ENCODE measurements around the gene TLE7. TPM values are rescaled to one million over a fixed set of nuclear protein-coding genes. Genes with fewer than 3 reads are reported as not detected.

The TLE7 gene
- not detected for polyA plus RNA-seq (2012; ENCODE audit: insufficient read depth, insufficient read length)

DNA sequence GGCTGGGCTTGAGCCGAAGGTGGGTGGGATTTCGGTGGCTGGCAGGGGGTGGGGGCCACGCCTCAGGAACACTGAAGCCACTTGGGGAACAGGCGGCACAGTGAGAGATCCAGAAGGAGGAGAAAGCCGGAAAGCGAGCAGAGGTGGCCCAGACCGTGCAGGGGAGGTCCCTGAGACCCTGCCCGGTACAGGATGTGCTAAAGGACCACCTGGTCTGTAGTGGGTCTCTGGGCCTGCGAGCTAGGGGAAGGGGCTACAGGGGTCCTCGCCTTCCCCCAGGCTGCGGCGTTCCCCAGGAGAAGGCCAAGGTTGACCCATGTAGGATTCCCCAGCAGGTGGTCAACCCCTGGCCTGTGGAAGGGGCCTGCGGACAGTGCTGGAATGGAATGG is at the start of gene TLE7:
TSS of gene TLE7 (minus strand) at position 4 of the 390 bp plus-strand sequence. CDS start 8,730 bp downstream, outside the sequence.
- H3K4me3 ChIP-seq (ENCODE audit: low read length), result no peak within 1 kb of the TSS
- no peak for DNase-seq (ENCODE audit: low read depth, low spot score)

DNA sequence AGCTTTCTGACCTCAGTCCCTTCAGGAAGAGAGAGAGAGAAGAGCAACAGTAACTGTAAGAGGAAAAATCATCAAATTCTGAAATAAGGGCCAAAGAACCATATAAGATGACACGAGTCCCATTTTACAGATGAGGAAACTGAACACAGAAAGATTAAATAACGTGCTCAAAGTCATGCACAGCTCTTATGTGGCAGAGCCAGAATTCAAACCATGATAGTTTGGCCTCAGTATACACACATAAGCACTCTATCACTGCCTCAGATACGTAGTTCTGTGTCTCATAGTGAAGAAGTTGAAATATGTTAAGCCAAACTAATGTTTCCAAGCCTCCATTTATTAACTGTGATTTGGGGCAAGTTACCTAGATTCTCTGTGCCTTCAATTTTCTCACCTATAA is 49.2 kb upstream of the TLE7 start:
- no peak overlapping the region for H3K4me3 ChIP-seq (ENCODE audit: low read length)
- DNase-seq (ENCODE audit: low read depth, low spot score), result no peak

DNA sequence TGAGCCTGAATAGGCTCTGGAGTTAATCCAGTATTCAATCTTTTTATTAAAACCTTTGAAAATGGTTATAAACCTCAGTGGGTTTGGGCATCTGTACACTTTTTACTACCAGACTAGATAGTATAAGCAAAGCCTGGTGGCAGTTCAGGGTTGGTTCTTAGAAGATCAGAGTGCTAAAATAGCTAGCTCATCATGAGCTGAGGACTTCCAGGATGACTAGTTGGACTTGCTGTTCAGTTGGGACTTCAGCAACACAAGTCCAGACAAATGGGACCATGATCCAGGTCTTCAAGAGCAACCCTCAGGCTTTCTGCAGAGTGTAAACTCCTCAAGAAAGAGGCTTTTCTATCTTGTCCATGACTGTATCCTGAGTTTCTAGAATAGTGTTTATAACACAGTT is 48.5 kb upstream of the TLE7 start:
- DNase-seq (ENCODE audit: low read depth, low spot score), result no peak
- H3K4me3 ChIP-seq (ENCODE audit: low read length), result no peak overlapping the region

DNA sequence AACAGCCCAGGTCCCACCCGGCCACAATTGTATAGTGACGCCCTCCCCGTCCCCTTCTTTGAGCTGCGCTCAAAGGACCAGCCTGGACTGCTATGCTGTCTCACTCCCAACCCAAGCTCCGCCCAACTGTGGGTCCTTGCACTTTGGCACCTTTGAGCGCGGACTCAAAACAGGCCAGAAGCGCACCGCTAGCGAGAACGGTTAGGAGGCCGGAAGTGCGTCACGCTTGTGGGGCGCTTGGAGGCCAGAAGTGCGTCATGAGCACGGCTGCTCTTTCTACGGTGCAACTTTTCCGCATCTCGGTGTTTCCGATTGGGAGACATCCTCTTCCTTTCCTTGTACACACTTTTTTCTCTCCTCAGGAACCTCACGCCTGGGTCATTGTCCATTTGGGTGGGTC is 47.3 kb upstream of the TLE7 start, which contains the start of gene ZNF19:
TSS of gene ZNF19 (minus strand) at position 203 of the 400 bp plus-strand sequence. CDS start 7,210 bp downstream, outside the sequence.
- H3K4me3 ChIP-seq (ENCODE audit: low read length), result no peak within 1 kb of the TSS
- DNase-seq (ENCODE audit: low read depth, low spot score), result no peak

DNA sequence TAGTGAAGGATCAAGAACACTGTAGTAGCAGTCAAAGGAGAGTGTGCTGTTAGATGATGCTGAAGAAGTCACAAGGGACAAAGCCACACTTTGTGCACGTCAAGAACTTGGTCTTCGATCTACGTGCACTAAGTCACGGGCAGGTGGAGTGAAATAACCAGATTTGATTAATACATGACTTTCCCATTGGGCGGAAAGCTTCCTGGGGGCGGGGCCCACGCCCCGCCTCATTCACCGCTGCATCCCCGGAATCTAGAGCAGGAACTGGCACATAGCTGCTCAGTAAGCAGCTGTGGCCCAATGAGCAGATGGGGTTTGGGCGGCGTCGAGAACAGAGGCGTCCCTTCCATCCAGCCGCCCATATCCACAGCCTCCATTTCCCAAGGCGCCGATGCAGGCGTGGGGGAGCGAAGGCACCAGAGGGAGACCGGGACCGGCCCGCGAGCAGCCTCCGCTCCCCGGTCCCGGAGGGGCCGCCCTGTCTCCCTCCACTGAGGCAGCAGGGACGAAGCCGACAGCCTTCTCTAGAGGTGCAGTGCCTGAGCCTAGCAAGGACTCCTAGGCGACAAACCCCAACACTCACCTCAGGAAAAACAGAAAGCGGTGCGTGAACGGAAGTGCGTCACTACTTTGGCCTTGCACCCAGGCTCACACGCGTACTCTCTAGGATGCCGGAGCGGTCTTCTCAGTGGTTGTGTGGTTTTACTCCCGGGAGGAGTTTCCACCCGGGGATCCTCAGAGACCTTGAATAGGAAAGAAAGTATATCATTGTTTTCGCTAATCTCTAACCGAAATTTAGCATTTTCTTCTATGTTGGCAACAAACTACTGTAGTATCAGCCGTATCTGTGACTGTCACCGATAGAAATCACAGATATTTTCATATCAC is 42.4 kb upstream of the TLE7 start:
- H3K4me3 ChIP-seq (ENCODE audit: low read length), result peak overlapping the region; percentile 83
- peak; percentile 90 for DNase-seq (ENCODE audit: low read depth, low spot score)

DNA sequence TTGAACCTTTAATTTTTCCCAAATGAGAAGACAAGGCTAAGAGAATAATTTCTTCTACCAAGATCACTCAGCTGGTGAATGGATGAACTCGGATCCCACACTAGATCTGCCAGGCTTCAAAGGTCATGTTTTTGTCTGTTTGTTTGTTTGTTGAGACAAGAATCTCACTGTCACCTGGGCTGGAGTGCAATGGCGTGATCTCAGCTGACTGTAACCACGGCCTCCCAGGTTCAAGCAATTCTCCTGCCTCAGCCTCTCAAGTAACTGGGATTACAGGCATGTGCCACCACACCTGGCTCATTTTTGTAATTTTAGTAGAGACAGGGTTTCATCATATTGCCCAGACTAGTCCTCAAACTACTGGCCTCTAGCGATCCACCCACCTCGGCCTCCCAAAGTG is 40.7 kb upstream of the TLE7 start:
- DNase-seq (ENCODE audit: low read depth, low spot score), result no peak
- H3K4me3 ChIP-seq (ENCODE audit: low read length), result no peak overlapping the region

DNA sequence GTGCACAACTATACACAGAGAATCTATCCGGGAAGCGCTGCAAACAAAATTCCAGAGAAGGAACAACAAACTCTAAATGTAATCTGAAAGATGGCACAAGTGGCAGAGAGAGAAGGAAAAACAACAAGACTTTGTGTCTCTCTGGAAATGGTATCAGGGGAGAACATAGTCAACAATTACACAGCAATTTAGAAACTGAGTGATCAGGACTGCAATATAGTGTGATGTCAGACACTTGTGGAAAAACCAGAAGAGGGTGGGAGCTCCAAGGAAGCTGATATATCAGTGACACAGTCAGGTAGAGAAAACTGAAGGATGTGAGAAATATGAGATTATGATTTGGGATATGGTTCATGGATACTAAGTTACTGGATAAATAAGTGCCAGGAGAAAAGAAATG is 39.1 kb upstream of the TLE7 start:
- no peak overlapping the region for H3K4me3 ChIP-seq (ENCODE audit: low read length)
- no peak for DNase-seq (ENCODE audit: low read depth, low spot score)

DNA sequence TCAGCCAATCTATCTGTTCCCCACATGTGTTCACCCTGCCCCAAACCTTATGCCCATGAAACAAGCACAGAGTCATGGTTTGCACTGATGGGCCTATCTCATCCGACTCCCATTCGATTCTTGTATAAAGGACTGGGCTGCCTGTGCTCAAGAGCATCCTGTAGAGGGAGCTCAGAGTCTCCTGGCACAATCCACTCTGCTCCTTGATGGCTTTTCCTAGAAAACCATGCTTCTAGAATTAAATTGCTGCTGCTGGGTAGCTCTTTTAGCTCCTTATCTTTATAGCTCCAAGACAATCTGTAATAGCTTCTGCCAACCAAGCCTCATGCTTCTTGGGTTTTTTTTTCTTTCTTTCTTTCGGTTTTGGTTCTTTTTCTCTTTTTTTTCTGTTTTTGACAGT is 37.6 kb upstream of the TLE7 start:
- no peak for DNase-seq (ENCODE audit: low read depth, low spot score)
- H3K4me3 ChIP-seq (ENCODE audit: low read length), result no peak overlapping the region

DNA sequence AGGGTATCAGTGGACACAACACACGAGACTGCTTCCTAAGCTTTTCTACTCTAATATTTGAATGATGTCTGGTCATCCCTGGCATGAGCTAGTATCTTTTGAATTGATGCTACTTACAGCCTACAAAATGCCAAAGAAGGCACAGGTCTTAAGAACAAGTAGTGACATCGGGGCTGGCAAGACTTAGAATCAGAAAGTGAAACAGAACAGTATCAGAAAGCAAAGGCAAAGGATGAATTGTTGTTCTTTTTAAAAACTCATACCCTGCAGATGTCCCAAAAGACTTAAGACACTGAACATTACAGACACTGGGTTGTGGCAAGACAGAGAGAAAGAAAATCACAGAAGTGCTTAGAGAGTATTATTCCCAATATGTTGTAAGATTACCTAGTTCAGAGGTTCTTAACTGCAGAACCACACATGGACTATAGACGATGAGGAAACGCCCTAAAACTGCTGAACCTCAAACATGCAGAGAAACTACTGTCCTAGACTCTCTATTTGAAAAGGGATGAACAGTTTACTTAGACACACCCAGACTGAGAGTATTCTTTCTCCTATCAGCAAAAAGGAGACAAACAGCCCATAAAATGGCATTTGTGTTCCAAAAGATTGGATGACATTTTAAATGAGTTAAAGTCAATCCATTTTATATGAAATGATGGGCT is 34.7 kb upstream of the TLE7 start:
- no peak overlapping the region for H3K4me3 ChIP-seq (ENCODE audit: low read length)
- DNase-seq (ENCODE audit: low read depth, low spot score), result no peak

DNA sequence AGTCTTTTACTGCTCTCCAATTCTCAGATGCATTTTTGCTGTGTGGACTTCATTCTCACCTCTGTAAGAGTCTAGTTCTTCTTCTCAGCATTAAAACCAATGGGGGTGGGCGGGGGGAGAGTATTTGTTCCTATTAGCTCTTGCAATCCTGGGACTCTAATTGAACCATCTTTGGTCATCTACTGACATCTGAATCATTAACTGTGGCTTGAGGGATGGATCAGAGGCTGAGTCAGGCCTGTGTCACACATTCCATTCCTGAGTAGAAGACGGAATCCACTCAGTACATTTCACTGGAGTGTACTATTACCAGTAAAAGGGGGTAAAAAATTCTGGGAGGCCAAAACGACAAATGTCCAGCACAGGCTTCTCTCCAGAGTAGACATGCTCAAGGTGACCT is 33.0 kb upstream of the TLE7 start:
- no peak for DNase-seq (ENCODE audit: low read depth, low spot score)
- no peak overlapping the region for H3K4me3 ChIP-seq (ENCODE audit: low read length)

DNA sequence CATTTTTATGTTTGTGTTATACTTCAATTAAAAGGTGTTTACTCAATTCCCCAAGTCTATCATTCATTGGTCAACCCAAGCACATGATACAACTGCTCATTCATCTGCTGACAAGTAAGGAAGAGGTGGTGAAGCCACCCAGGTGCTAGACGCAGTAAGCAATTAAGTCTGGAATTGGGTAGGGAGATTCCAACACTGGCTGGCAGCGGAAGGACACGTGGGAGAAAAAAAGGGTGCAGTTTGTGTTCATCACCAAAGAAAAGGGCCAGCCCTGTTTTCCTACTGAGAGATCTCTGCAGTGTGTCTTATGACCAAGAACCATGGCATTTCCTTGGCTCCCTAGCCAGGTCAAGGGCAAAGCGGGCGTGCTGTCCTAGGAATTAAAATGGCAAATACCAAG is 32.0 kb upstream of the TLE7 start:
- H3K4me3 ChIP-seq (ENCODE audit: low read length), result no peak overlapping the region
- DNase-seq (ENCODE audit: low read depth, low spot score), result no peak

DNA sequence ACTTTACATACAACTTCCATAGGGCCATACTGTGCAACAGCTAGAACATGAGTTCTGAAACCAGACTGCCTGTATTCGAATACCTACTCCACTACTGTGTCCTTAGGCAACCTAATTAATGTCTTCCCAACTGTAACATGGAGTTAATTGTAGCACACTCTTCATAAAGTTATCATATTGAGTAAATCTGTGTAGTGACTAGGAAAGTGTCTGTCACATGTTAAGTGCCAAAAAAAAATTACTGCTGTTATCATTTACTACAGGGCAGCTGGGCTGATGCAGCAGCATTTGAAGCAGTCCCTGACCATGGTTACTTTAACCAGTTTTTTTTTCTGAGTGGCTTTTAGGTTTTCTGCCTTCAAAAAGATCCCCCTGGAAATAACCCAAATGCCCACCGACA is 31.1 kb upstream of the TLE7 start:
- H3K4me3 ChIP-seq (ENCODE audit: low read length), result no peak overlapping the region
- no peak for DNase-seq (ENCODE audit: low read depth, low spot score)

DNA sequence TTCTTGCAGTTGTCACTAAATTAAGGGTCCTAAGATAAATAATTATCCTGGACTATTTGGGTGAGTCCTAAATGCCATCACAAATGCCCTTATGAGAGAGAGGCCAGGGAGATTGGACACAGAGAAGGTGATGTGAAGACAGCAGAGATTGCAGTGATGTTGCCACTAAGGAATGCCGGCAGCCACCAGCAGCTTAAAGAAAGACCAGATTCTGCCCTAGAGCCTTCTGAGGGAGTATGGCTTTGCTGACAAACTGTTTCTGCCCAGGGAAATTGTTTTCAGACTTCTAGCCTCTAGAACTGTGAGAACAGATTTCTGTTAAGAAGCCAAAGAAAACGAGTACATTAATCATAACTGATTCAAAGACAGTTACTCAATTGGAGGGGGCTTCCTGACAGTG is 30.2 kb upstream of the TLE7 start:
- H3K4me3 ChIP-seq (ENCODE audit: low read length), result no peak overlapping the region
- no peak for DNase-seq (ENCODE audit: low read depth, low spot score)

DNA sequence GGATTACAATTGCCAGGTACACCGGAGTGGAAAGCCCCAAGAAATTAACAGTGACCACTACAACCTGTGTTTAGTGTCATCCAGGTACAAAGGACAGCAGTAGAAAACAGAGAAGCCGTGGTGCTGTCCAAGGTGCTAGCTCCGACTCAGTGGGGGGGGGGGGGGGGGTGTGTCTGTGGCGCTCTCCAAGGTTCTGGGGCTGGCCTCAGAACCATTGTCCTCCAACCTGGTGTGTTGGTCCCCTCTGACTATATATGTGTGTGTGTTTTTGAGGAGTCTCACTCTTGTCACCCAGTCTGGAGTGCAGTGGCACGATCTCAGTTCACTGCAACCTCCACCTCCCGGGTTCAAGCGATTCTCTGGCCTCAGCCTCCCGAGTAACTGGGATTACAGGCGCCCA is 26.0 kb upstream of the TLE7 start:
- peak; percentile 43 for DNase-seq (ENCODE audit: low read depth, low spot score)
- H3K4me3 ChIP-seq (ENCODE audit: low read length), result no peak overlapping the region

DNA sequence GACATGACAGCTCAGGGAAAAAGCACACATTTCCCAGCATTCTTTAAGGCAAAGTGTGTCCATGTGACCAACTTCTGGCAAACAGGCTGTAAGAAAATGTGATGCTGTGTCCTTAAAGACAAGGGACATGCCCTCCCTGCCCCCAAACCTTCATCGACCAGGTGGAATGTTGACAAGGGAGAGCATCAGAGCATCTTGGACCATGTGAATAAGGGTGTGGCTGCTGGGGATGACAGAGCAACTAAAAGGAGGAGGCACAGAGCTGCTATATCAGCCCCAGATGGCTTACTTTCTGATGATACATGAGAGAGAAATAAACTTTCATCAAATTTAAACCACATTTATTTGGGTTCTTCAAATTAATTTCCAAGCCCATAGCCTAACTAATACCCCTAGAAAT is 22.4 kb upstream of the TLE7 start:
- no peak overlapping the region for H3K4me3 ChIP-seq (ENCODE audit: low read length)
- no peak for DNase-seq (ENCODE audit: low read depth, low spot score)

DNA sequence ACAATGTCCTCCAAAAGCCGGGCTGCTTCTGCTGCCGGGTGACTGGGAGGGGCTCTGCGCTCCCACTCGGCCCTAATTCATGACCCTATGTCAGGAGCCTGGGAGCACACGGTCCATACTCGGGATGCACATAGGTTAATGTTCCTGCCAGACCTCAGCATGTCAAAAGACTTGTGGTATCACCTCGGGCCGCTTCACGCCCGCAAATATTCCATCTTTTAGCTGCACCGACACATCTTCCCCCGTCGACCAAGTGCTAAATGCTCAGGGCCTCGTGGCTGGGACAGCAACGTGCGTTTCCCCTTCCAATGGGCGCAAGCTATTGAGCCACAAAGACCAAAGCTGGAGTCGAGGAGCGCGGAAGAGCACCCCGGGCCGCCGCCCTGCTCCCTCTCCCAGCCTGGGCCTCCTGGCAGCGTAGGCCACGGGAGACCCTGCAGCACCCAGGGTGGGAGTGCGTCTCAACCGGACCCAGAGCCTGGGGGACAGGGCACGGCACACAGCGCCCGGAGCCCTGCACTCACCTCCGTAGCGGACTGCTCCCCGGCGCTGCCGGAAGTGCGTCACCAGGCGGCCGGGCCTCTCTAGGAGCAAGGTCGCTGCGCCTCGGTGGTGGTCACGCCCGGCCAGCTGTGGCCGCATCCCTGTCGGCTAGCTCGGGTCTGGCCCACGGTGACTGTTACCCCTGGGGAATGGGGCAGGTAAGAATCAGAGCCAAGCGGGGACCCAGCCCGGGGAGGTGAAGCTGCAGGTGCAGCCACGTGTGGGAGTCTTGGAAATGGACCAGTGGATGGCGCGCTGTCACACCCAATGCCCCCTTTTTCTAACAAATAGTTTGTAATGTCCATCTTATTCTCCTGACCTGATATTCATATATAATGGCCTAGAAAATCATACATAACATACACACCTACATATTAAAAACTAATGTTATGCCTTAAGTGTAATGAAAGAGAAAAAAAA is 20.1 kb upstream of the TLE7 start, which contains the start of gene ZNF23:
TSS of gene ZNF23 (minus strand) at position 562 of the 963 bp plus-strand sequence. CDS start 5,451 bp downstream, outside the sequence.
- peak; percentile 51 for DNase-seq (ENCODE audit: low read depth, low spot score)
- H3K4me3 ChIP-seq (ENCODE audit: low read length), result peak within 1 kb of the TSS; percentile 96

DNA sequence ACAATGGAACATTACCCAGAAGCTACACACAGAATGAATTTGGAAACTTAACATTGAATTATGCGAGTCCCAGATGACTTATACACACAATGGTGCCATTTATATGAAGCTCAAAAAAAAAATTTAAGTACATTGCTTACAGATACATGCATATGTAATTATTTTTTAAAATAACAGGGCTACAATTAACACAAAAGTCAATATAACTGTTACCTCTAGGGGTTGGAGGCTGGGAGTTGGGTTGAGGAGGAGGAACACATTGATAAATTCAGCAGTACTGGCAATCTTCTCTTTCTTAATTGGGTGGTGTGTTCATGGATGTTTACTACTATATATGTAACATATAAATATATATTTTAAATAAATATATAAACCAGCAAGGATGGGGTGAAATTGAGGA is 19.1 kb upstream of the TLE7 start:
- no peak for DNase-seq (ENCODE audit: low read depth, low spot score)
- peak overlapping the region; percentile 96 for H3K4me3 ChIP-seq (ENCODE audit: low read length)

DNA sequence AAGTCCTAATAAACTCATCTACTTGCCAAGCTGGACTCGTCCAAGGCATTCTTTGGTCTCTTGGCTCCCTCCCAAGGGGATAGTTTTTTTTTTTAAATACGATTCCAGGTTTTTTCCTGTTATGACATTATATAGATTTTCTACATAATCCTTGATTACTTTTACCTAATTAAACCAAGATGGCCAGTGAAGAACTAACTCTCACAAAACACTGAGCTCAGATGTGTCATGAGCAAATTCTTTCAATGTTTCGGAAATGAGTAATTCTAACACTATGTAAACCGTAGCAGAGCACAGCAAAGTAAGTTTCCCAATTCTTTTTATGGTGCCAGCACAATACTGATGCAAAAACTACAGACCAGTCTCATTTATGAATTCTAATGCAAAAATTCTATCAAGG is 18.4 kb upstream of the TLE7 start:
- DNase-seq (ENCODE audit: low read depth, low spot score), result no peak
- H3K4me3 ChIP-seq (ENCODE audit: low read length), result no peak overlapping the region

DNA sequence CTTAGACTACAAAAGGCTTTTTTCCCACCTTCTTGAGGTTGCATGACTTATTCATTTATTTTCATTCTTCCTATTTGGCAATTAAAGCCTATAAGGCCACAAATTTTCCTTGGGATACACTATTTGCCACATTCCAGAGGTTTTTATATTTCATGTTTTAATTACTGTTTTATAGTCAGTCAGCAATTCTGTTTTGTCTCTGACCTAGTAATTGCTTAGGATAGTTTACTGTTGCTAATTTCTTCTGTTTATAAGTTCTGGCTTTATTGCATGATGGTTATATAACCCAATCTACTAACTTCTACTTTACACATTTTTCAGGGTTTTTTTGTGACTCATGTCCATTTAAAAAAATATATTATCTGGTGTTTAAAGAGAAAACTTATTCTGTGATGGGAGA is 17.7 kb upstream of the TLE7 start:
- no peak overlapping the region for H3K4me3 ChIP-seq (ENCODE audit: low read length)
- no peak for DNase-seq (ENCODE audit: low read depth, low spot score)

Data from Jurkat, Clone E6-1 (cell line).